ENCODE data around the gene ZNF430. TPM values are rescaled to one million over a fixed set of nuclear protein-coding genes. Genes with fewer than 3 reads are reported as not detected.

The ZNF430 gene
- total and polyA plus RNA-seq, 9 of the 15 experiments (the other 6 are each of a cell fraction or from before 2014, with no cell fraction given), result 4.7 to 15.4 (median 9.4) TPM

DNA sequence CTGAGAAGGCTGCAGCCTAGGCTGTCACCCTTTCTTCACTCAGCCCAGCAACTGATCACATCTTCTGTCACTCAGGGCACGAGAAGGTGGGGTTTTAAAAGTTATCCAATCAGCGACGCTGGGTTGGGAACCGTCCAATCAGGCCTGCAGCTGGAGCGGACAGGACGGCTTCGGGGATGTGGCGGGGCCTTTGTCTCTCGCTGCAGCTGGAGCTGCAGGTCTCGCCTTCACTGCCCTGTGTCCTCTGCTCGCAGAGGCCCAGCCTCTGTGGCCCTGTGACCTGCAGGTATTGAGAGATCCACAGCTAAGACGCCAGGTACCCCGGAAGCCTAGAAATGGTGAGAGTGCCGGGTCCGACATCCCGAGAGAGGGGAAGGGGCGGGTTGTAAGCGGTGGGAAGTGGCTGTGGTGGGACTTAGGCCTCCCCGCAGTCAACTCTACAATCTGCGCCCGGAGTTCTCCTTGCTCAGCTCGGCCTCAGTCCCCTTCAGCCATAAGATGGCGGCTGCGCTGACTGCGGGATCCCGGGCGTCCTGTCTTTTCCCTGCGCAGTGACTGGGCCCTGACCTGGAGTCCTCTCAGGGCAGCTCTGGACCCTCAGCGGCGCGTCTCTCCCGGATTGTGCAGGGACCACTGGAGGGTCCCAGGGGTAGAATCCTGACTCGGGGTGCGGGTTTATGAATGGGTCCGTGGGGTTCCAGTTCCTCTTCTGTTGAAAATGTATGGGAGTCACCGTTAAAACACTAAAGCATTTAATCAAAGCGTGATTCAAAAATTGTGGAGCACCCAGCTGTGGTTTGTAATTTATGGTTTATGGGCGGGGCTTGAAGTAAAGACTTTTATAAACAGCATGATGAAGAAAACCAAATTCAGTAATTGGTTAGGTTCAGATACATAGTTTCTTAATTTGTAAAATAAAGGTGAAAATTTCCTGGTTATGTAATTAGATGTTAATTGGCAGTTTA lies 61.8 kb downstream of the ZNF430 start, which contains the start of gene ZNF714 (continued):
- no peak for TF ChIP-seq TFE3 (CRISPR knock-in tag; IDR thresholded peaks at IDR 0.05)
- no peak for TF ChIP-seq HDAC2 (IDR thresholded peaks at IDR 0.05)
- no peak for TF ChIP-seq SNRNP70 (optimal IDR thresholded peaks at IDR 0.05; ENCODE audit: low read depth, low read length)
- TF ChIP-seq, protein P1, sequence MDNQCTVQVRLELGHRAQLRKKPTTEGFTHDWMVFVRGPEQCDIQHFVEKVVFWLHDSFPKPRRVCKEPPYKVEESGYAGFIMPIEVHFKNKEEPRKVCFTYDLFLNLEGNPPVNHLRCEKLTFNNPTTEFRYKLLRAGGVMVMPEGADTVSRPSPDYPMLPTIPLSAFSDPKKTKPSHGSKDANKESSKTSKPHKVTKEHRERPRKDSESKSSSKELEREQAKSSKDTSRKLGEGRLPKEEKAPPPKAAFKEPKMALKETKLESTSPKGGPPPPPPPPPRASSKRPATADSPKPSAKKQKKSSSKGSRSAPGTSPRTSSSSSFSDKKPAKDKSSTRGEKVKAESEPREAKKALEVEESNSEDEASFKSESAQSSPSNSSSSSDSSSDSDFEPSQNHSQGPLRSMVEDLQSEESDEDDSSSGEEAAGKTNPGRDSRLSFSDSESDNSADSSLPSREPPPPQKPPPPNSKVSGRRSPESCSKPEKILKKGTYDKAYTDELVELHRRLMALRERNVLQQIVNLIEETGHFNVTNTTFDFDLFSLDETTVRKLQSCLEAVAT (IDR thresholded peaks at IDR 0.05), result peak in 1 of 2 experiments; percentile 23; a peak in 1 of 4 replicates
- peak; percentile 53; the same call in 1 of the 2 replicates for TF ChIP-seq ATF7 (IDR thresholded peaks at IDR 0.05)
- no peak for TF ChIP-seq MCM5 (IDR thresholded peaks at IDR 0.05; ENCODE audit: low read depth)
- TF ChIP-seq ZNF197 (CRISPR knock-in tag; IDR thresholded peaks at IDR 0.05; ENCODE audit: low read depth), result no peak
- no peak; a peak in 1 of 4 replicates for TF ChIP-seq SIN3A (IDR thresholded peaks at IDR 0.05; ENCODE audit: borderline replicate concordance in 2 of 2, control insufficient read depth in 1 of 2, low read depth in 2 of 2, low read length in 2 of 2)
- no peak for TF ChIP-seq EZH2 (IDR thresholded peaks at IDR 0.05; ENCODE audit: borderline replicate concordance, low read depth, low read length)

Data from K562 (cell line).